Thyroid gland (tissue), 4 donors: ENCODE measurements around the gene SLC45A1.

Experiments used
- CTCF ChIP-seq, 6 experiments: fragments of 200-600 bp in 3 of 6; fragments of 450-650 bp in 3 of 6; sonication (generic) in 3 of 6; IDR thresholded peaks; one replicate each; pipeline ENCODE4 v1.5.1; 2016 to 2019; ENCODE audit warnings: antibody characterized with exemption in 6 of 6, mild to moderate bottlenecking in 2 of 6, inconsistent platforms in 1 of 6, moderate library complexity in 1 of 6
- POLR2A ChIP-seq, 2 donors: fragments of 450-650 bp; IDR thresholded peaks; one replicate each; pipeline ENCODE4 v1.6.1; 2017; ENCODE audit warnings: antibody characterized with exemption in 2 of 2, mild to moderate bottlenecking in 2 of 2, moderate library complexity in 1 of 2

- TF ChIP-seq POLR2A (IDR thresholded peaks at IDR 0.05) (no peak), CTCF (IDR thresholded peaks at IDR 0.05) (no peak)
These were observed 41.9 kb downstream of the SLC45A1 start for GRCh38 chr1:8359617-8360481.
